HS-5 (cell line): ENCODE results near the gene SCN3B.

ENCODE experiments used
- DNase-seq: peaks from one replicate; pipeline ENCODE4 v3.0.0-alpha.2; 2012; ENCODE audit warnings: low read depth

Gene SCN3B

DNA sequence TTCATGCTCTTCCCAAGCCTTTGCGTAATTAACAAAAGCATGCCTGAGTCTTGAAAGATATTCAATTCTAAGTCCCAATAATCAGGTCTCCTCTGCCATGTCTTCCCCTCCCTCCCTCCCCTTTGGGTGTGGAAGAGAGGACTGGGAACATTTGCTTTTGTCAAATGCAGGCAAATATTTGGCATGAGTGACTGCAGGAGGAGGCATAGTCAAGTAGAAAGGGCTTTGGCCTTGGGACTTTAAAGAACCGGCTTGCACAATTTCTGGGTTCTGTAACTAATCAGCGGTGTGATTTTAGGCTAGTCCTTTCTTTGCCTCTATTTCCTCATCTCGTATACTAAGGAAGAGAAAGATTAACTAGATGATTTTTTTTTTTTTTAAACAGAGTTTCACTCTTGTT is 59.5 kb downstream of the SCN3B start:
- no peak for DNase-seq

DNA sequence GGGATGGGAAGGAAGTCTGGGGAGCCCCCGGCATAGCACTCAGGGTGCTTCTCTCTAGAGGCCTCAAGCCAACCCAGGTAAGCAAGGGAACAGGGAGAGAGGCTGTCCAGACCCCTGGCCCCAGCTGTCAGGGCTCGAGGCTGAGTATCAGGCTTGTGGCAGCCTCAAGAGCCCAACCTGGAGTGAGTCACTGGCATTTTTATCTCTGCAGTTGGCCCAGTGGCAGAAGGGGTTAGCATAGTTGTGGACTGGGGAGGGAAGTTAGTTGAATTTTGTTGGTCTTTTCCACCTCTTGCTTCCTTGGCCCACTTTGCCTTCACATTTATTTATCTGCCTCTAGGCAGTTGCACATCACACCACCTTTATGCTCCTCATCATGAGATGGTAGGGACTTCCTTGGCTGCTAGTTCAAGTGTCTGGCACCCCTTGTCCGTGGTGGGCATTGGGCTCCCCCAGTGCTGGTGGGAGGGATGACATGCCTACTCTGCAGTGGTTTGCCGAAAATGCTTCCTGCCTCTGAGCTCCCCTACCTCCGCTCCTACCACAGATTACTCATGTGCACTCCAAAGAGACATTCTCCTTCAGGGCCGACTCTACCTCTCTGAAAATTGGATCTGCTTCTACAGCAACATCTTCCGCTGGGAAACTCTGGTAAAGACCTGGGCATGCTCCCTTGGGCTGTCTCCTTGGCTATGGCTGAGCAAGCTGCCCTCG is 60.1 kb downstream of the SCN3B start:
- no peak for DNase-seq

DNA sequence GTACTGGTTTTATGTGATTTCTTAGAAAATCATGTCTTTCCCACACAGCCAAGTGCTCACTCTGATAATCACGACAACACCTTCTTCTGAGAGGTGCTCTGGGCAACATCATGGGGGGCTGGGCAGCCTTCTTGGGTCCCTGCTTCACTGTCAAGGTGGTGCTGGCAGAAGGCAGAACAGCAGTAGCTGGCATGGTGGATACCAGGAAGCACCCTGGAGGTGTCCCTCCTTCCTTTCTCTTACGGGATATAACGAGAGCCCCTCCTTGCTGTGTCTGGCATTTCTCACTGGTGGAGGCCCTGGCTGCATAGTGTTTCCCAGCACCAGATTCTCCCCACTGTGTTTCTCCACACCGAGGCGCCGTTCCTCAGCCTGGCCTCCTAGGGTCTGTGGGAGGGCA is 60.9 kb downstream of the SCN3B start:
- DNase-seq = no peak

DNA sequence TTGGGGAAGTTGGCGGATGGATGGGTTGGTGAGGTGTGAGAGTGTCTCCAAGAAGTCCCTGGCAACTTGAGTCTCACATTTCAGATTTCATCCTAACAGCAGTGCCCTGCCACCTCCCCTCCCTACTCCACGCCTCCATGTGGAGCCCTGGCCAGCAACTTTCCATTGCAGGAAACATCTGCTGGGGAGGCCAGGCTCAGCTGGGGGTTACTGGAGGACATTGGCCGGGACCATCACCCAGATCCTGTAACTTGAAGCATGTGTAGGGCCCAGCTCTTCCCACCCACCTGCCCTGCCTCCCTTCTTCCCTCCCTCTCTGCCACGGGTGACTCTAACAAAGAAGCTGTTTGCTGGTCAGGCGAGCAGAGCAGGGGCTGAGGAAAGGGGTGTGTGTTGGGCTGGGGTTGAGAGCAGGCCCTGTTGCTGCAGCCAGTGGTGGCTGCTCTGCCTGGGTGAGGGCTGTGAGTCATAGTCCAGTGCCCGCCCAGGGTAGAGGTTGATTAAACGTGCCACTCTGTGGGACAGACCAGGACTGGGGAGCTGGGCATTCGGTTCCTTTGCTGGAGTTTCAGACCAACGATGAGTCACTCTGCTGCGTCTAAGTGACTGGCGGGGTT is 64.0 kb downstream of the SCN3B start:
- no peak for DNase-seq

DNA sequence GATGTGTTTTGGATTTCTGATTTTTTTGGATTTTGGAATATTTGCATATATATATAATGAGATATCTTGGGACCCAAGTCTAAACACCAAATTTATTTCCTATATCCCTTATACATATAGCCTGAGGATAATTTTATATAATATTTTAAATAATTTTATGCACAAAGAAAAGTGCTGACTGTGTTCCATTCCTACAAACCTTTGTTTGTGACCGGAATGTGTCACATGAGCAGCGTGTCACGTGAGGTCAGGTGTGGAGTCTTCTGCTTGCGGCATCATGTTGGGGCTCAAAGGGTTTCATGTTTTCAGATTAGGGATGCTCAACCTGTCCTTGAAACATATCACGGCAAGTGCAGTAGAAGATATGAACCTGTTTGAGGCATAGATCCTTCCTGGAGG is 65.6 kb downstream of the SCN3B start:
- DNase-seq = no peak

DNA sequence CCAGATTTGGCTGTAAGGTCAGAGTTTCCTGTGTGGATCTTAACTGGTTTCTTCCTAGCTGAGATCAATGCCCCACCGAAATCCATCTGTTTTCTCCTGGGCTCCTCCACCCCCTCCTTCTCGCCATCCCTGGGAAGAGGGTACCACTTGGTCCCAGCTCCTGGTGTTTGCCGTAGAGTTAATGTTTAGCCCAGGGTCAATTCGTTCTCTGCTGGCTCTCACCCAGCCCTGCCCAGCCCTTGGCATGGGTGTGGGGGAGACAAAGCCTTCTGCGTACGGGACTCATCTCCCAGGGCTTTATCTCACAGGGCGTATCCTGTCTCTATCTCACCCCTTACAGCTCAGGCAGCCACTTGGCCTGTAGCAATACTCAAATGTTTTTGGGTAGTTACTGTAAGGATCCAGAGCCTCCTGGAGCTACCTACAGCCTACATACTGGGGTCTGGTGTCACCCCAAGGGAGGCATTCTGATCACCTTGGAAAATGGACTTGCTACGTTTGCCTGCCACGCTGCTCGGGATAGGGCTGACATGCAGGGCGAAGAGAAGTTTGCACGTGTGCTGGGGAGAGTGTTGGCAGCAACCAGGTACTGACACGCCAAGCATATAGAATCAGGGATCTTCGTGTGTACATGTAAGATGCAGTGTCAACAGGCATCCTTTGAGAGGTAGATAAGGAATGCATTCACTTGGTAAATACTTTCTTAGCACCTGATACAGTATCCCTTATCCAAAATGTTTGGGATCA is 66.1 kb downstream of the SCN3B start:
- no peak for DNase-seq

DNA sequence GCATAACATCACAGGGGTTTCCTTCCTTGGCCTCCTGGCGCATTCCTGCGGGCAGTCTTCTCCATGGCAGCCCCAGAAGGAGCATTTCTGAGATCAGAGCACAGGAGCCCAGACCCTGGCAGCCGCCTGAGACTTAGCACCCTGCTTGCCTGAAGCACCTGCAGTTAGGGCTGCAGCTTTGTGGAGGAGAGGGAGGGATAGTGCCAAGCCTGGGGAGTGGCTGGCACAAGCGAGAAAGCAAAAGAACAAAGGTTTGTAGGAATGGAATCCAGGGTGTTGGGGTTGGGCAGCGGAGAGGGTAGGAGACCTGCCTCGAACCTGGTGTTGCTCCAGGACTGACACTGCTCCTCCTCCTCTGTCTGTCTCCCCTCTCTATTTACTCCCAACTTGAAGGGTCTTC is 66.9 kb downstream of the SCN3B start:
- DNase-seq = no peak

DNA sequence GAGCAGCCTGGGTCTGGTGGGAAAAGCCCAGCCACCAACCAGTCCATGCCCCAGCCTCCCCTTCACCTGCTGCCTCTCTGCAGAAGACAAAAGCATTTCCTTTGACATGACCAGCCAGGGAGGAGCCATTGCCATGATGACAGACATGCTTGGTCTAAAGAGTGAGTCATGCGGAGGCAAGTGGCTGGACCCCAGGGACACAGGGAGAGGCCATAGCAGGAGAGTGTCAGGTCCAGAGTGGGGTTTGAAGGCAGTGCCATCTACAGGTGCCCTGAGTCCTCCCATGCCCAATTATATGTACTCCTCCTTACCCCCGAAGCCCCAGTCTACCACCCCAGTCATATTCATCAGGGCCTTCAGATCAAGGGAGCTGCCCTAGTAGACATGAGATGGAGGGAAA is 67.4 kb downstream of the SCN3B start:
- DNase-seq = no peak

DNA sequence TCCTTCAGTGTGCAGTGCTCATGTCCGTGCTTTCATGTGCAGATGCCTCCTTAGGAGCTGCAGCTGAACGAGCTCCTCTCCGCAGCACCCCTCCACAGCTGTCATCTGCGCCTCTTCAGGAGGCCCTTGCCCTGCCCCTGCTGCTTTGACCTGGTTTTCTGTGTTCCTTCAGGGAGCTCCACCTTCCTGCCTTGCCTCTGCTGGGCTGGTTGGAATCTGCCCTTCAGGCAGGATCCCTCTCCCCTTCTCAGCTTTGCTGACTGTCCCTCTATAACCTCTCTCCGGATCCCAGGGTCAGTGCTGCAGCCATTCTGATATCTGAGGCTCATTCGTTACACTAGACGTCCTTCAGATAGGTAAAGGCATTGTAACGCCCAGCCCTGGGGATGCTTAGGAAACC is 67.9 kb downstream of the SCN3B start:
- DNase-seq = no peak

DNA sequence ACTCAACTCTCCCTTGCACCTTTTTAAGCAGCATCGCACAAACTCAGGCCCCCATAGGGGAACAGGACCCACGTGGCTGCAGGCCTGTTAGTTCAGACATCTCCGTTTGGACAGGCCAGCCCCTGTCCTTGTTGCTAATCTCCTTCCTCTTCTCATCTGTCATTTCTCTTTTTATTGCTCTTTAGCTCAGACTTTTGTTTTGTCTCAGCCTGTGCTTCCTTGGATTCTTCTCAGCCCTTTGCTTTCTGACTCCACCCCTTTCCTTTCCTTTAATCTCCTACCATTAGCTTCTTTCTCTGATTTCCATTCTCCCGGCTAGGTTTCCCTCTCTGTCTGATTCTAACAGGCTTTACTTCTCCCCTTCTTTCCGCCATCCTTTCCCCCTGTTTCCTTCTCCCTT is 68.7 kb downstream of the SCN3B start:
- DNase-seq = no peak

DNA sequence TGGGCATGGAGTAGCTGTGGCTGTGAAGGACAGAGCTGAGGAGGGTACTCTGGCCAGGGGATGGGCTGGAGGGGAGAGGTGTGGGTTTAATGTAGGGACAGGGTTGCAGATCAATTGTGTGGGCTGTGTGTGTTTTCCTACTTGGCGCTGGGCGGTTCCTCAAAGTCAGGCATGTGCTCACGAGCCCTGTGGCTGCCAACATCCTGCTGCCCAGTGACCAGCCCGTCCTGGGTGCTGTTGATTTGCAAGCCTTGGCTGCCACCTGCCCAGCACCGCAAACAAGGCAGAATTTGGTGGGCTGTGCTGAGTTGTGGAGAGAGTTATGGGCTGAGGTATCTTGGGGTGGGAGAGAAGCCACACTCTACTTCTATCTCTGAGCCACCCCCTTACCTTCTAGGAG is 69.2 kb downstream of the SCN3B start:
- no peak for DNase-seq

DNA sequence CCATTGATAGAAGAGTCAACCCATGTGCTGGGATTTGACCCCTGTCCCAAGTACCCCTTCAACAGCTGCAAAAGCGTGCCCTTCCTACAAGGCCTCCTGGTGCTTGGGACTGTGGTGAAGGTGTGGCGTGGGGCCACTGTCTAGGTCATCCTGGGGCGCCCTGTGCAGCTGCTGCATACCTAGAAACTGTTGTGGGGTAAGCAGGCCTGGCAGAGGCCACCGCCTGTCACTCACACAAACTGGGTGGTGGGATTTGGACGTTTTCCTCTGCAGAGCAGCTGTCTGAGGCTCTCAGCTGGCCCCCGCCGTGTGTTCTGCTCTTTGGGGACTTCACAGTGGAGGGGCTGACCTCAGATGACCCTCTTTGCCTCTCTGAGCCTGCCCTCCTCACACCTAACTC is 69.7 kb downstream of the SCN3B start:
- no peak for DNase-seq

DNA sequence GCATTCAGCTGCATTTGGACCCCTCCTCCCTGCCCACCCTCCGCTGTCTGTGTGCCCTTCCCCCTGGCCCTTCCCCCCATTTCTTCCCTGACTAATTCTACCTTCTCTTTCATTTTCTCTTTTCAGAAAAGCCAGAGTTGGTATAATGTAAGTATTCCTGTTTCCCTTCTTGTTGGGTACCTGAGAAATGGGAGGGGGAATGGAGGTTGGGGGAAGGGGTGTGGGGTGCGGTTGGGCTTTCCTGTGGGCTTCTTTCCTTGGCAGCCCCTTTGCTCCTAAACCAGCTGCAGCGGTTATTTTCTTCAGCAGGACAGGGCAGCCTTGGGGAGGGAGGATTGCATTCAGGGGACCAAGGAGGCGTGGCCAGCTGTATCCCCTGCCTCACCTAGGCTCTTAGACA is 70.2 kb downstream of the SCN3B start:
- DNase-seq = no peak

DNA sequence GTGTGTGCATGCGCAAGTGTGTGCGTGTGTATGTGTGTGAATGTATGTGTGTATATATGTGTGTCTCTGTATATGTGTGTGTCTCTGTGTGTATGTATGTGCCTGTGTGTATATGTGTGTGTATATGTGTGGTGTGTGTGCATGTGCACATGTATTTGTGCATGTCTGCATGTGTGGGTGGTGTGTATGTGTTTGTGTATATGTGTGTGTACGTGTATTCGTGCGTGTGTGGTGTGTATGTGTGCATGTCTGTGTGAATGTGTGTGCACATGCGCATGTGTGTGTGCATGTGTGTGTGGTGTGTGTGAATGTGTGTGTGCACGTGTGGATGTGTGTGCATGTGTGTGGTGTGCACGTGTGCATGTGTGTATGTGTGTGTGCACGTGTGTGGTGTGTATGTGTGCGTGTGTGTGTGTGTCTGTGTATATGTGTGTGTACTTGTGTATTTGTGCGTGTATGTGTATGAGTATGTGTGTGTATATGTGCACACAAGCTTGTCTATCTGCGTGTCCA is 71.4 kb downstream of the SCN3B start:
- no peak for DNase-seq

DNA sequence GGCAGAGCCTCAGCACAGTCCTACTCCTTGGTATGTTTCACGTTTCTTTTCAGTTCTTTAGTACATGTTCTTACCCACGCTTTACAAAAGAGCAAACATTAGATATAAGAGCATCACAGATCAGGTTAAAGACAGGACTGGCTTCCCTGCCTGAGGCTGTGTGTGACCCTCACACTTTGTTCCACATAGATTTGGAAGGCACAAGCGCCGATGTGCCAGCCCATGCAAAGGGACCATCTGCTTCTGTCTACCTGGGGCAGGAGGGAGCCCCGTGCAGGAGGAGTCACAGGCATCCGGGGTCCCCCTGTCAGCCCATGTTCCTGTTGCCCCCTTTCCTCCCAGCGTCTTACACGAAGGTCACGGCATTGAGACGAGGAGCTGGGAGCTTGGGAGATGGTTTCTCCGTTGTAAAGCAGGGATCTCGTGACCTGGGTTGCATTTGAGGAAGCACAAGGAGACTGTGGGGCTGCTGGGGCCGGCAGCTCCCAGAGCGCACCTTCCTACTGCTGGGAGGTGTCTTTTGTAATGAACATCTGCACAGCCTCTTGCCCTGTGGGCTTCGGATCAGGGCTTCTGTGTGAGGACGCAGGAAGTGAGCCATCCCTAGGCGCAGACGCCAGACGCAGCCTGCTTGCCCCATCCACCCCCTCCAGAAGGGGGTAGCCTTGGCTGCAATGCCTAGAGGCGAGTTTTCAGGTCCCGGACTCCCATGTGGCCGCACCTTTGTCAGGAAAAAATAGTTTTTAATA is 72.6 kb downstream of the SCN3B start:
- no peak for DNase-seq

DNA sequence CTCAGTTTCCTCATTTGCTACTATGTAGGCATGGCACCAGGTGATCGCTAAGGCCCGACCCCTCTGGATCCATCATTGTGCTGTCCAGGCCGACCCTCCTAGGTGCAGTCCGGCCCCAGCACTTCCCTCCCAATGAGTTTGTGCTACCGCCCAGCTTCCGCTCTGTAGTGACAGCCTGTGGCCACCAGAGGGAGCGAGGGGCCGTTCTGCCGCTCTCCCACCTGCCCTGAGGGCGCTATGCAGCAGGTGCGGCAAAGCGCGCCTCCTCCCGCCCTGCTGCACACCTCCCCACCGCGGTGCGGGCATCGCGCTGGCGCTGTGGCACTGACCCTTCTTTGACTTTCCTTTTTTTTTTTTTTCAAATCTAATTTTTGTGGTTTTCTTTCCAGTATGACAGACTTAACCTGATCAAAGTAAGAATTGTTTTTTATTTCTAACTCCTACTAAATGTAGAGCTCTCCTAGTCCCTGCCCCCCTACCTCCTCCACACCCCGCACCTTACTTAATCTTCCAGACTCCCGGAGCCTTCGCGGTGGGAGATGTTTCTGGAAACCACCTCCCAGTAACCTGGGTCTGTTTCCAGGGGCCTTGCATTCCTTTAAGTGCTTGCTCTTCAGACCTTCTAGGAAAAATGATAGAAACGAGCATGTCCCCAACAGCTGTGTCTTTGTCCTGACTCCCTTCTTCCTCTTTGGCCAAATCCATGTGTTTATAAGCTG is 73.7 kb downstream of the SCN3B start:
- no peak for DNase-seq

DNA sequence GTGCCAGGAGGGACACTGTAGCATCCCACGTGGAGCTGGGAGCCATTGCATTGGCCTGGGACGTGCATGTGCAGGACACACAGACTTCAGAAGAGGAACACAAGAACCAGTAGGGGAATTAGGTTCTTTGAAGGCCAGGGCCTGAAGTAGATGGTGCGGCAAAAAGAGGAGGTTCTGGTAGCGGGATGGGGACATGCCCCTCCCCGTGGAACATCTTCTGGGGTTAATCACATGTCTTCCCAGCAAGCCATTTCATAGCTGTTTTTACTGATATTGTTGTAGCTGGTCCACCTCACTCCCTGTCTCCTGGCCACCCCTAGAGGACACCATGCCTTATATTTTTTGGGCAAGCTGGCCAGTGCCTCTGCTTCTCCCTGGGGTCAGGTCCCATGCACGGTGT is 74.3 kb downstream of the SCN3B start:
- DNase-seq = no peak

DNA sequence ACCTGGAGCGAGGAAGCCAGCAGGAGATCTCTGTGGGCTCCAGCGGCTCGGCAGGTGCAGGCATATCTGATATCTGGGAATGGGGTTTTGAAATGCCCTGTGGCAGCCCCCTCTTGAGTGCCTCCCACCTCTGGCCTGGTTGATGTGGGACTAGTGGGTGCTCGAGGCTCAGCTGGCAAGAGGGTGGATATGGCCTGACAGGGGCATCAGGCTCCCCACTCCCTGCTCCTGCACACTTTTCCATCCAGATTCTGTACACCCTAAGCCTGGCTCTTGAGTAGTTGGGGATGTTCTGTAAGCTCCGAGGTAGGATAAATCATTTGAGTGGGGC is 75.0 kb downstream of the SCN3B start:
- DNase-seq = no peak
